K562 (cell line): ENCODE results near the gene PDCD1. TPM values are rescaled to one million over a fixed set of nuclear protein-coding genes. Genes with fewer than 3 reads are reported as not detected.

ENCODE experiments used
- CCAR2 ChIP-seq: fragments of 200-400 bp; formaldehyde crosslinking; IDR thresholded peaks from 2 replicates; pipeline ENCODE4 v1.6.1; 2017; ENCODE audit warnings: mild to moderate bottlenecking, low read depth, low read length
- CTCF ChIP-seq, 3 experiments: IDR thresholded peaks in 2 of 3; conservative IDR thresholded peaks in 1 of 3; 2 replicates each; pipeline ENCODE4 v1.5.1; 2011 to 2012; ENCODE audit warnings: low read length in 3 of 3, mild to moderate bottlenecking in 3 of 3, control low read depth in 2 of 3, improper control_type of control experiment in 1 of 3, inconsistent platforms in 1 of 3, low read depth in 1 of 3, mixed read lengths in 1 of 3, moderate library complexity in 1 of 3; ENCODE audit not compliant: insufficient read depth in 2 of 3
- CTCFL ChIP-seq: IDR thresholded peaks from 2 replicates; pipeline ENCODE4 v1.6.1; 2011; ENCODE audit warnings: borderline replicate concordance, low read depth, mild to moderate bottlenecking, moderate library complexity, low read length; ENCODE audit not compliant: insufficient read depth, poor library complexity, severe bottlenecking
- MEF2D ChIP-seq: conservative IDR thresholded peaks from 2 replicates; pipeline ENCODE4 v1.6.1; 2016; ENCODE audit warnings: low read depth, missing genetic modification characterization, missing compliant biosample characterization
- NCOA4 ChIP-seq: fragments of 450-650 bp; IDR thresholded peaks from 2 replicates; pipeline ENCODE4 v1.6.1; 2018; ENCODE audit warnings: mild to moderate bottlenecking; ENCODE audit not compliant: partially characterized antibody
- NEUROD1 ChIP-seq: fragments of 150-350 bp; IDR thresholded peaks from 2 replicates; pipeline ENCODE4 v1.6.1; 2014; ENCODE audit warnings: borderline replicate concordance, low read length, low read depth; ENCODE audit not compliant: partially characterized antibody
- NR2C2 ChIP-seq, 2 experiments: fragments of 200-800 bp in 1 of 2; sonication (Bioruptor generic) in 1 of 2; sonication (generic) in 1 of 2; formaldehyde crosslinking in 1 of 2; IDR thresholded peaks; 2 replicates each; pipeline versions ENCODE4 v1.6.1 to v1.8.0; 2016 to 2022; ENCODE audit warnings: mild to moderate bottlenecking in 1 of 2, missing compliant biosample characterization in 1 of 2, missing genetic modification characterization in 1 of 2, missing genetic modification reagents in 1 of 2
- PTTG1 ChIP-seq: fragments of 450-650 bp; IDR thresholded peaks from 2 replicates; pipeline ENCODE4 v1.6.1; 2016; ENCODE audit warnings: low read depth, mild to moderate bottlenecking, missing genetic modification characterization, missing compliant biosample characterization
- ZFP30 ChIP-seq: fragments of 250-450 bp; sonication (Bioruptor Pico); IDR thresholded peaks from 2 replicates; pipeline ENCODE4 v1.8.0; 2022; ENCODE audit warnings: moderate library complexity, mild to moderate bottlenecking, inconsistent platforms, borderline replicate concordance
- ZNF133 ChIP-seq: fragments of 250-450 bp; sonication (Bioruptor Pico); IDR thresholded peaks from 2 replicates; pipeline ENCODE4 v1.4.0; 2020; ENCODE audit warnings: mild to moderate bottlenecking
- ZNF274 ChIP-seq: IDR thresholded peaks from 2 replicates; pipeline ENCODE4 v1.6.1; 2011; ENCODE audit warnings: low read depth, mild to moderate bottlenecking, low read length, moderate library complexity, borderline replicate concordance
- ZNF699 ChIP-seq: fragments of 250-450 bp; sonication (Bioruptor Pico); IDR thresholded peaks from 2 replicates; pipeline ENCODE4 v1.8.0; 2021; ENCODE audit warnings: mild to moderate bottlenecking, moderate library complexity; ENCODE audit not compliant: insufficient replicate concordance
- ZNF79 ChIP-seq: fragments of 250-450 bp; sonication (Bioruptor Pico); IDR thresholded peaks from 2 replicates; pipeline ENCODE4 v1.4.0; 2020; ENCODE audit warnings: low read depth, mild to moderate bottlenecking, moderate library complexity
- polyA plus RNA-seq, 8 experiments: library from polyadenylated mRNA; depleted of rRNA in 4 of 8; stranded (reverse) in 5 of 8; unstranded in 3 of 8; fragments of >200 nt; fragmentation: Nextera tagmentation in 2 of 8; fragmentation: Illumina TruSeq in 1 of 8; extraction: Ambion mirVana in 2 of 8; extraction: Trizol in 1 of 8; gene quantifications; 2 replicates each; pipeline versions ENCODE4 v1.2.1 to v1.2.3, GENCODE V29; 2011 to 2014; ENCODE audit warnings: inconsistent platforms in 1 of 8, missing spikeins in 1 of 8
- total RNA-seq, 7 experiments: library from RNA; depleted of rRNA in 6 of 7; stranded (reverse); fragments of >200 nt in 6 of 7; fragmentation: Illumina TruSeq in 2 of 7; extraction: Trizol in 2 of 7; gene quantifications; 2 replicates each; pipeline versions ENCODE4 v1.2.1 to v1.2.3, GENCODE V29; 2011 to 2021; ENCODE audit warnings: low replicate concordance in 1 of 7
- TF ChIP-seq, protein P1 (sequence below): fragments of 450-650 bp; formaldehyde crosslinking; IDR thresholded peaks from 2 replicates; pipeline ENCODE4 v1.4.0; 2020; ENCODE audit warnings: mild to moderate bottlenecking

Gene PDCD1
- total and polyA plus RNA-seq, 9 of the 15 experiments (the other 6 are each of a cell fraction or from before 2014, with no cell fraction given): 0.15 to 2.5 (median 1.0) TPM; not detected in 2

DNA sequence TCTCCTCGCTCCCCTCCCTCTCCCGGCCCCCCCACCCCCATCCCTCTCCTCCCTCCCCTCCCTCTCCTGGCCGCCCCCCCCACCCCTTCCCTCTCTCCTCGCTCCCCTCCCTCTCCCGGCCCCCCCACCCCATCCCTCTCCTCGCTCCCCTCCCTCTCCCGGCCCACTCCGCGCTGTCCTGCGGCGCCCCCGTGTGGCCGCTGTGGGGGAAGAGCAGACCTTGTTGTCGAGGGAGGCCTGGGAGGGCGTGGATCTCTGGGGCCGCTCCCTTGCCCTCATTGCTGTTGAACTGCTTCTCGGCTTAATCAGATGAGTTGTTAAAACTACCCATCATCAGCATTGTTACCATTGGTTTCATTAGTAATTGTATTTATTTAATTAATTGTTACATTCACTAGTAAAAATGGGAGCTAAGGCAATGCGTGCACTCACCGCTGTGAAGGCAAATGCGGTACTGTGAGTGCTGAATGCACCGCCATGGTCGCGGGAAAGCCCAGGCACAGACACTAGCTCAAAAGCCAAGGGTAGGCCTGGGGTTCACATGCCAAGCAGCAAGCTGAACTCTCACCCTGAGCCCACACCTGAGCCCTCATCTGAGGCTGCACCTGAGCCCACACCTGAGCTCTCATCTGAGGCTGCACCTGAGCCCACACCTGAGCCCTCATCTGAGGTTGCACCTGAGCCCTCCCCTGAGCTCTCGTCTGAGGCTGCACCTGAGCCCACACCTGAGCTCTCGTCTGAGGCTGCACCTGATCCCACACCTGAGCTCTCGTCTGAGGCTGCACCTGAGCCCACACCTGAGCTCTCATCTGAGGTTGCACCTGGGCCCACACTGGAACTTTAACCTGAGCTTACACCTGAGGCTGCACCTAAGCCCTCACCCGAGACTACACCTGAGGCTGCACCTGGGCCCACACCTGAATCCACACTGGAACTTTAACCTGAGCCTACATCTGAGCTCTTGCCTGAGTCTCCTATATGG, 19.6 kb upstream of the PDCD1 start (continued):
- TF ChIP-seq ZFP30 (no peak), NEUROD1 (no peak), CTCF (IDR thresholded peaks at IDR 0.05 in 2 of 3, conservative IDR thresholded peaks at IDR 0.05 in 1 of 3; ENCODE audit: insufficient read depth in 2 of 3, low read depth in 1 of 3, low read length in 3 of 3) (peak; percentile 52 to 81 (median 67)), CCAR2 (no peak), ZNF133 (CRISPR knock-in tag) (no peak), ZNF79 (no peak), CTCFL (peak; percentile 66), NCOA4 (no peak), ZNF699 (CRISPR knock-in tag) (no peak), MEF2D (no peak), NR2C2 (CRISPR knock-in tag; IDR thresholded peaks at IDR 0.05) (no peak), NR2C2 (tag; IDR thresholded peaks at IDR 0.05) (no peak), ZNF274 (no peak), PTTG1 (tag) (no peak)
- TF ChIP-seq, protein P1, sequence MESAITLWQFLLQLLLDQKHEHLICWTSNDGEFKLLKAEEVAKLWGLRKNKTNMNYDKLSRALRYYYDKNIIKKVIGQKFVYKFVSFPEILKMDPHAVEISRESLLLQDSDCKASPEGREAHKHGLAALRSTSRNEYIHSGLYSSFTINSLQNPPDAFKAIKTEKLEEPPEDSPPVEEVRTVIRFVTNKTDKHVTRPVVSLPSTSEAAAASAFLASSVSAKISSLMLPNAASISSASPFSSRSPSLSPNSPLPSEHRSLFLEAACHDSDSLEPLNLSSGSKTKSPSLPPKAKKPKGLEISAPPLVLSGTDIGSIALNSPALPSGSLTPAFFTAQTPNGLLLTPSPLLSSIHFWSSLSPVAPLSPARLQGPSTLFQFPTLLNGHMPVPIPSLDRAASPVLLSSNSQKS (CRISPR knock-in tag): no peak
